ENCODE measurements around the gene PPP2R5D.

- TF ChIP-seq, protein P1, sequence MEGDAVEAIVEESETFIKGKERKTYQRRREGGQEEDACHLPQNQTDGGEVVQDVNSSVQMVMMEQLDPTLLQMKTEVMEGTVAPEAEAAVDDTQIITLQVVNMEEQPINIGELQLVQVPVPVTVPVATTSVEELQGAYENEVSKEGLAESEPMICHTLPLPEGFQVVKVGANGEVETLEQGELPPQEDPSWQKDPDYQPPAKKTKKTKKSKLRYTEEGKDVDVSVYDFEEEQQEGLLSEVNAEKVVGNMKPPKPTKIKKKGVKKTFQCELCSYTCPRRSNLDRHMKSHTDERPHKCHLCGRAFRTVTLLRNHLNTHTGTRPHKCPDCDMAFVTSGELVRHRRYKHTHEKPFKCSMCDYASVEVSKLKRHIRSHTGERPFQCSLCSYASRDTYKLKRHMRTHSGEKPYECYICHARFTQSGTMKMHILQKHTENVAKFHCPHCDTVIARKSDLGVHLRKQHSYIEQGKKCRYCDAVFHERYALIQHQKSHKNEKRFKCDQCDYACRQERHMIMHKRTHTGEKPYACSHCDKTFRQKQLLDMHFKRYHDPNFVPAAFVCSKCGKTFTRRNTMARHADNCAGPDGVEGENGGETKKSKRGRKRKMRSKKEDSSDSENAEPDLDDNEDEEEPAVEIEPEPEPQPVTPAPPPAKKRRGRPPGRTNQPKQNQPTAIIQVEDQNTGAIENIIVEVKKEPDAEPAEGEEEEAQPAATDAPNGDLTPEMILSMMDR (IDR thresholded peaks at IDR 0.05; ENCODE audit: low read depth, low read length) = no peak
- TF ChIP-seq EZH2phosphoT487 (IDR thresholded peaks at IDR 0.05; ENCODE audit: low read depth) = no peak
Measured at GRCh38 chr6:43060034-43060754, 75.8 kb downstream of the PPP2R5D start.
